ENCODE measurements around the gene RABEPK.
"Not testable (repeated sequence)": the region's sequence is repeated elsewhere in the genome, so short reads cannot be mapped to it uniquely, and the experiment has no call there.

GRCh38 chr9:125234099-125234498, 33.8 kb downstream of the RABEPK start:
- not testable (repeated sequence) for TF ChIP-seq CTCF, POLR2A (IDR thresholded peaks at IDR 0.05)
